A673 (cell line): ENCODE data around the gene SMIM7.

Experiments used
- EZH2 ChIP-seq: fragments of 200-600 bp; sonication (generic); IDR thresholded peaks from 2 replicates; pipeline ENCODE4 v1.6.1; 2017; ENCODE audit warnings: borderline replicate concordance, low read depth, mild to moderate bottlenecking, mixed read lengths, antibody characterized with exemption, low read length; ENCODE audit not compliant: poor library complexity, severe bottlenecking
- TF ChIP-seq, protein P1 (sequence below): fragments of 300-800, 200-600 bp; sonication (generic); conservative IDR thresholded peaks from 2 replicates; pipeline ENCODE4 v1.5.1; 2017; ENCODE audit warnings: low read depth, mild to moderate bottlenecking, antibody characterized with exemption, low read length, moderate library complexity, mixed read lengths

DNA sequence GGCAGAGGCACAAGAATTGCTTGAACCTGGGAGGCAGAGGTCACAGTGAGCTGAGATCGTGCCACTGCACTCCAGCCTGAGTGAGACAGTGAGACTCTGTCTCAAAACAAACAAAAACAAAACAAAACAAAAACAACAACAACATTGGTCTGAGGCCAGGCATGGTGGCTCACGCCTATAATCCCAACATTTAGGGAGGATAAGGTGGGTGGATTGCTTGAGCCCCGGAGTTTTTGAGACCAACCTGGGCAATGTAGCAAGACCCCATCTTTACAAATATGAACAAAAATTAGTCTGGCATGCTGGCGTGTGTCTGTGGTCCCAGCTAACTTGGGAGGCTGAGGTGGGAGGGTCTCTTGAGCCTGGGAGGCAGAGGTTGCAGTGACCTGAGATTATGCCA lies 43.7 kb upstream of the SMIM7 start:
- TF ChIP-seq EZH2, result no peak
- TF ChIP-seq, protein P1, sequence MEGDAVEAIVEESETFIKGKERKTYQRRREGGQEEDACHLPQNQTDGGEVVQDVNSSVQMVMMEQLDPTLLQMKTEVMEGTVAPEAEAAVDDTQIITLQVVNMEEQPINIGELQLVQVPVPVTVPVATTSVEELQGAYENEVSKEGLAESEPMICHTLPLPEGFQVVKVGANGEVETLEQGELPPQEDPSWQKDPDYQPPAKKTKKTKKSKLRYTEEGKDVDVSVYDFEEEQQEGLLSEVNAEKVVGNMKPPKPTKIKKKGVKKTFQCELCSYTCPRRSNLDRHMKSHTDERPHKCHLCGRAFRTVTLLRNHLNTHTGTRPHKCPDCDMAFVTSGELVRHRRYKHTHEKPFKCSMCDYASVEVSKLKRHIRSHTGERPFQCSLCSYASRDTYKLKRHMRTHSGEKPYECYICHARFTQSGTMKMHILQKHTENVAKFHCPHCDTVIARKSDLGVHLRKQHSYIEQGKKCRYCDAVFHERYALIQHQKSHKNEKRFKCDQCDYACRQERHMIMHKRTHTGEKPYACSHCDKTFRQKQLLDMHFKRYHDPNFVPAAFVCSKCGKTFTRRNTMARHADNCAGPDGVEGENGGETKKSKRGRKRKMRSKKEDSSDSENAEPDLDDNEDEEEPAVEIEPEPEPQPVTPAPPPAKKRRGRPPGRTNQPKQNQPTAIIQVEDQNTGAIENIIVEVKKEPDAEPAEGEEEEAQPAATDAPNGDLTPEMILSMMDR, result no peak
